ENCODE data around the gene GLI3. TPM values are rescaled to one million over a fixed set of nuclear protein-coding genes. Genes with fewer than 3 reads are reported as not detected.
A peak's percentile ranks its signal among the peaks of the same experiment; 100 is the strongest.

Gene GLI3
- total RNA-seq, 1 donor = 4.3 TPM

DNA sequence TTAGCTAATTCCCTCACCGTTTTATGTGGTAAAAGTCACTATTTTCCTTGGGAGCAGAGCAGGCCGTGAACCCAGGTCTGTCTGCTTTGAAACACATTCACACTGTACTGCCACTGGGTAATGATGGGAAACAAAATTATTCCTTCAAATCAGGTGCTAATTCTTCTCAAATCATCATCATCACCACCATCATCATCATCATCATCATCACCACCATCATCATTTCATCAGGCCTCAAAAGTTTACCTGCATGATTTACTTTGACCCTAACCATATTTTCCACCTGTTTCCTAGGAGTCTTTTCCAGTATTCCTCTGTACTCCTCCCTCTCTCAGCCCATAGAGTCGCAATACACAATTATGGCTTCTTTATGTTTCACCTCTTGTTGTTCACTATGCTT, 220.5 kb downstream of the GLI3 start:
- TF ChIP-seq, protein P1, sequence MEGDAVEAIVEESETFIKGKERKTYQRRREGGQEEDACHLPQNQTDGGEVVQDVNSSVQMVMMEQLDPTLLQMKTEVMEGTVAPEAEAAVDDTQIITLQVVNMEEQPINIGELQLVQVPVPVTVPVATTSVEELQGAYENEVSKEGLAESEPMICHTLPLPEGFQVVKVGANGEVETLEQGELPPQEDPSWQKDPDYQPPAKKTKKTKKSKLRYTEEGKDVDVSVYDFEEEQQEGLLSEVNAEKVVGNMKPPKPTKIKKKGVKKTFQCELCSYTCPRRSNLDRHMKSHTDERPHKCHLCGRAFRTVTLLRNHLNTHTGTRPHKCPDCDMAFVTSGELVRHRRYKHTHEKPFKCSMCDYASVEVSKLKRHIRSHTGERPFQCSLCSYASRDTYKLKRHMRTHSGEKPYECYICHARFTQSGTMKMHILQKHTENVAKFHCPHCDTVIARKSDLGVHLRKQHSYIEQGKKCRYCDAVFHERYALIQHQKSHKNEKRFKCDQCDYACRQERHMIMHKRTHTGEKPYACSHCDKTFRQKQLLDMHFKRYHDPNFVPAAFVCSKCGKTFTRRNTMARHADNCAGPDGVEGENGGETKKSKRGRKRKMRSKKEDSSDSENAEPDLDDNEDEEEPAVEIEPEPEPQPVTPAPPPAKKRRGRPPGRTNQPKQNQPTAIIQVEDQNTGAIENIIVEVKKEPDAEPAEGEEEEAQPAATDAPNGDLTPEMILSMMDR (IDR thresholded peaks at IDR 0.05; ENCODE audit: insufficient read depth, low read depth, low read length) = no peak
- H3K4me3 ChIP-seq (ENCODE audit: low read depth, low read length) = no peak overlapping the region
- no peak for DNase-seq (ENCODE audit: low read depth)

DNA sequence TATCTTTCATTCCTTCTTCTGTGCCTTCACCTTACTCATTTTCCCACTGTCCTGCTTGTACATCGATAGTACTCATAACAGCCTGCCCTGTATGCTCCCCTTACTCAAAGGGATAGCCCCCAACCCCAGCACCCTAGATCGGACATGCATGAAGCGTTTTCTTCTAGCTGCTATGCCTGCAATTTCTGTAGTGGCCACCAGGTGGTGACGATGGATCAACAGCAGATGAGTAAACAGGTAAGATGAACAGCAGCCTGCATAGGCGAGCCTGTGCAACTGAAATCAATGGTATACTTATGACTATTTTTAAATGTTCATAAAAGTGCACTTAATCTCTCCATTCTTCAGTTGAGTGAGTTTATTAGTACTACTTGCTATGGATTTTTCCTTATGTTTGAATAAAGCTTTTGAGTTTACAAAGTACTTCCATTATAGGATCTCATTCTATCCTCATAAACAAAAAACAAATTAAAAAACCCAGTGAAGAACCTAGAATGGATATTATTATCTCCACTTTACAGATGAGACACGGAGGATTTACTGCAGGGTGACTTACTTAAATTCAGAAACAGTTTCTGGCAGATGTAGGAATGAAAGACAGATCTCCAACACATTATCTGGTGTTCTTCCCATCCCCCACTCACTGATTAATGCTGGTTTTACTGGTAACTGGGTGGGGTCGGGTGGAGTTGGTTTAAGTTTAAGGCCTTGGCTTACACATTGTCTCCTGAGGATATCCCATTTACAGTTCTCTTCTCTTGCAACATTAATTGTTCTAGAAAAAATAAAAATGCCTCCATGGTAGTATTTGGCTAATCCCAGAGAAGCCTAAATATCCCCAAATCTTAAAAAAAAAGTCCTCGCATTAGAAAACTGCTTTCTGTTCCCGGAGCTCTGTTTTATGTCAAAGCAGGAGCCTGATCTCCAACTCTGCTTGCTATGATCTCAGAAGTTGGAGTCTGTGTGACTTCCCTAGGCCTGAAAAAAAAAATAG, 222.1 kb downstream of the GLI3 start:
- TF ChIP-seq, protein P1 (IDR thresholded peaks at IDR 0.05; ENCODE audit: insufficient read depth, low read depth, low read length) = peak; percentile 77
- DNase-seq (ENCODE audit: low read depth) = peak; percentile 56

DNA sequence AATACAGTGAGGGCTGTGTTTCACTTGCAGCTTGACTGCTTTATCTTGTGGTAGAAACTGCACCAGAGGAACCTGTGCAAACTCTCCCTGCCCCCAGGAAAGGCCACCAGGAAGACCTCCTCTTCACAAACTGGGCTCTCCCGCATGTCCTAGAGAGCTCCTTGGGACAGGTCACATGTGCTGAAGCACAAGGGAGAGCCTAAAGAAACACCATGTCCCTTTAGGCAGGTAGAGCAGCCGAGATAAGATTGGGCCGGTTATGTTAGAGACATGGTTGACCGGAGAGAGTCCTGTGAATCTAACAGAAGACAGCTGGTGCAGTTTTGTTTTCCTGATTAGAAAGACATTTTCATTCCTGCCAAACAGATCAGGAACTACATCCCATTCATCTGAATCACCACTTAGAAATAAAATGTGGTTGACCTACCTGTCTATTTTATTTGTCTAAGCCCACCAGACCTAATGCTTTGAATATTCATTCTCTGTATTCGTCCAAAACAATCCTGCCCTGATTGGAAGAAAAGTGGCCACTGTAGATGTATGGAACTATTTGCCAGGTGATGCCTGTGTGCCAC, 224.1 kb downstream of the GLI3 start:
- H3K4me3 ChIP-seq (ENCODE audit: low read depth, low read length) = no peak overlapping the region
- no peak for DNase-seq (ENCODE audit: low read depth)
- TF ChIP-seq, protein P1 (IDR thresholded peaks at IDR 0.05; ENCODE audit: insufficient read depth, low read depth, low read length) = no peak

More for the DNA sequence above, 222.1 kb downstream of the GLI3 start:
- no peak overlapping the region for H3K4me3 ChIP-seq (ENCODE audit: low read depth, low read length)

DNA sequence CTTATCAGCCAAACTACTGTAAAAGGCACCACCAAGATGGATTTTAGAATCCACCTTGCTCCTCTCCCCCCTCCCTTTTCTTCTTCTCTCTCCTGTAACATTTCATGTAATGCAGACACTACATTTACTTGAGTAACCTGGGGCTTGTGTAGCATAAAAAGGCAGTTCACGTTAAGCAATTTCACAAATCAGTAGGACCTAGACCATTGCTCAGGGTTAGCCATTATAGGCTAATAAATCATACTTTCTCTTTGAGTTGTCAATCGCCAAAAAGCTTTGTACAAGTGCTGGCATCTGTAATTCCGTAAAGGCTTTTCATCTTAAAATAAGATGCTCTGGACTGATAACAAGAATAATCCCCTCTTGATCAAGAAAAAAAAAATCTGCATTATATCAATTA, 224.7 kb downstream of the GLI3 start:
- no peak for DNase-seq (ENCODE audit: low read depth)
- no peak overlapping the region for H3K4me3 ChIP-seq (ENCODE audit: low read depth, low read length)

DNA sequence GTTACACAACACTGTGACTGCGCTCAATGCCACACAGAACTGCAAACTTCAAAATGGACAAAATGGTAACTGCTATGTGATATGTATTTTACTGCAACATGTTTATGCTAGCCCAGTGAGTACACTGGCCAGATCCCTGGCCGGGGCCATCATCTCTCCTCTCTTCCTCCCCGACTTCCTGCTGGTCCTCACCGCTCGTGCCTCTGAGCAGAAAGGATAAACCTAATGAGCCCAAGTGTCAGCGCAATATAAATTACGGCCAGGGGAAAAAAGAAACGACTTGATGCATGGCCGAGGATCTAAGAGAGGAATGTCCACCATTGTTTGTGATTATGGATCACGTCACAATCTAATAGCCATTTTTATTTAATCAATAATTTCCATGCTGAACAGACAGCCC, 225.2 kb downstream of the GLI3 start:
- no peak overlapping the region for H3K4me3 ChIP-seq (ENCODE audit: low read depth, low read length)
- no peak for DNase-seq (ENCODE audit: low read depth)
- TF ChIP-seq, protein P1 (IDR thresholded peaks at IDR 0.05; ENCODE audit: insufficient read depth, low read depth, low read length) = no peak

More for the DNA sequence above, 224.7 kb downstream of the GLI3 start:
- TF ChIP-seq, protein P1 (IDR thresholded peaks at IDR 0.05; ENCODE audit: insufficient read depth, low read depth, low read length) = no peak

DNA sequence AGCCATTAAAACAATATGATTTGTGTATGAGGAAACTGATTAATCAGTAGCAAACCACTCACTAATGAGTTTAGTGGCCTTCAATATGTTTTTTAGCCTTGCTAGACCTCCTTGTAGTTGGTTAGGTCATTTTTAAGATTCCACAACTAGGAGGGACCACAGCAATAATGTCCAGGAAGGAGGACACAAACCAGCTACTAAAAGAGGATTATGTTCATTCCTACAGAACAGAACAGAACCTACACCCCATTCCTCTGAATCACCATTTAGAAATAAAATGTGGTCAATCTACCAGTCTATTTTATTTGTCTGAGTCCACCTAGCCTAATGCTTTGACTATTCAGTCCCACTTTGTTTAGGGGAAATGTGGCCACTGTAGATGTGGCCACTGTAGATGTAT, 226.3 kb downstream of the GLI3 start:
- DNase-seq (ENCODE audit: low read depth) = no peak
- no peak overlapping the region for H3K4me3 ChIP-seq (ENCODE audit: low read depth, low read length)
- TF ChIP-seq, protein P1 (IDR thresholded peaks at IDR 0.05; ENCODE audit: insufficient read depth, low read depth, low read length) = no peak

Measured in fibroblast of villous mesenchyme (primary cell).